HepG2 (cell line): ENCODE data around the gene ORMDL3. TPM values are rescaled to one million over a fixed set of nuclear protein-coding genes. Genes with fewer than 3 reads are reported as not detected.
A peak's percentile ranks its signal among the peaks of the same experiment; 100 is the strongest.

Experiments used
- ARID2 ChIP-seq: sonication (generic); formaldehyde crosslinking; IDR thresholded peaks from 2 replicates; pipeline ENCODE4 v1.8.1; 2022; ENCODE audit warnings: mild to moderate bottlenecking, missing genetic modification reagents, borderline replicate concordance
- BRF2 ChIP-seq: sonication (generic); formaldehyde crosslinking; IDR thresholded peaks from 2 replicates; pipeline ENCODE4 v1.8.1; 2022; ENCODE audit warnings: mild to moderate bottlenecking, missing genetic modification reagents
- E2F5 ChIP-seq: sonication (generic); formaldehyde crosslinking; conservative IDR thresholded peaks from 2 replicates; pipeline ENCODE4 v1.4.0; 2020; ENCODE audit warnings: missing genetic modification reagents
- EED ChIP-seq: sonication (generic); formaldehyde crosslinking; IDR thresholded peaks from 2 replicates; pipeline ENCODE4 v1.5.0; 2020; ENCODE audit warnings: mild to moderate bottlenecking, missing genetic modification reagents
- ELF3 ChIP-seq: IDR thresholded peaks from 2 replicates; pipeline ENCODE4 v1.6.1; 2016; ENCODE audit warnings: missing genetic modification reagents, missing compliant biosample characterization
- EP300 ChIP-seq, 3 experiments: sonication (generic) in 1 of 3; formaldehyde crosslinking in 1 of 3; IDR thresholded peaks; 2 replicates each; pipeline versions ENCODE4 v1.5.1 to v1.6.1; 2011 to 2020; ENCODE audit warnings: low read depth in 2 of 3, low read length in 2 of 3, borderline replicate concordance in 1 of 3, improper control_type of control experiment in 1 of 3, mild to moderate bottlenecking in 1 of 3, missing genetic modification reagents in 1 of 3, moderate library complexity in 1 of 3
- GFI1 ChIP-seq: sonication (generic); formaldehyde crosslinking; IDR thresholded peaks from 2 replicates; pipeline ENCODE4 v1.5.0; 2020; ENCODE audit warnings: missing genetic modification reagents, mild to moderate bottlenecking, borderline replicate concordance
- JARID2 ChIP-seq: sonication (generic); formaldehyde crosslinking; IDR thresholded peaks from 2 replicates; pipeline ENCODE4 v1.8.1; 2023; ENCODE audit warnings: missing genetic modification reagents, inconsistent platforms; ENCODE audit not compliant: insufficient replicate concordance
- MLLT10 ChIP-seq: sonication (generic); formaldehyde crosslinking; IDR thresholded peaks from 2 replicates; pipeline ENCODE4 v1.4.0; 2020; ENCODE audit warnings: missing genetic modification reagents
- MTERF4 ChIP-seq: sonication (generic); formaldehyde crosslinking; IDR thresholded peaks from 2 replicates; pipeline ENCODE4 v1.8.0; 2023; ENCODE audit warnings: mild to moderate bottlenecking, missing genetic modification reagents
- PATZ1 ChIP-seq: sonication (generic); formaldehyde crosslinking; IDR thresholded peaks from 2 replicates; pipeline ENCODE4 v1.4.0; 2020; ENCODE audit warnings: missing genetic modification reagents
- RFXANK ChIP-seq: IDR thresholded peaks from 2 replicates; pipeline ENCODE4 v1.6.1; 2016
- SETDB1 ChIP-seq: sonication (generic); formaldehyde crosslinking; IDR thresholded peaks from 2 replicates; pipeline ENCODE4 v1.5.1; 2020; ENCODE audit warnings: missing genetic modification reagents, mild to moderate bottlenecking, borderline replicate concordance
- TAF15 ChIP-seq: fragments of 200-400 bp; formaldehyde crosslinking; IDR thresholded peaks from one replicate; pipeline ENCODE4 v1.6.1; 2018; ENCODE audit warnings: mild to moderate bottlenecking, low read depth, low read length; ENCODE audit not compliant: poor library complexity, severe bottlenecking
- ZBTB7A ChIP-seq: sonication (generic); formaldehyde crosslinking; IDR thresholded peaks from 2 replicates; pipeline ENCODE4 v1.8.0; 2022; ENCODE audit warnings: mild to moderate bottlenecking, missing genetic modification reagents
- ZFP37 ChIP-seq: sonication (generic); formaldehyde crosslinking; IDR thresholded peaks from 2 replicates; pipeline ENCODE4 v1.4.0; 2020; ENCODE audit warnings: missing genetic modification reagents, borderline replicate concordance
- ZNF235 ChIP-seq: sonication (generic); formaldehyde crosslinking; IDR thresholded peaks from 2 replicates; pipeline ENCODE4 v1.8.1; 2023; ENCODE audit warnings: mild to moderate bottlenecking, missing genetic modification reagents, borderline replicate concordance
- ZNF362 ChIP-seq: sonication (generic); formaldehyde crosslinking; IDR thresholded peaks from 2 replicates; pipeline ENCODE4 v1.4.0; 2020; ENCODE audit warnings: missing genetic modification reagents, mild to moderate bottlenecking, borderline replicate concordance
- ZNF382 ChIP-seq: sonication (generic); formaldehyde crosslinking; IDR thresholded peaks from 2 replicates; pipeline ENCODE4 v1.5.0; 2020; ENCODE audit warnings: missing genetic modification reagents, mild to moderate bottlenecking, borderline replicate concordance
- ZNF484 ChIP-seq: sonication (generic); formaldehyde crosslinking; IDR thresholded peaks from 2 replicates; pipeline ENCODE4 v1.5.1; 2020; ENCODE audit warnings: mild to moderate bottlenecking, low read depth, missing genetic modification reagents, borderline replicate concordance
- ZNF496 ChIP-seq: sonication (generic); formaldehyde crosslinking; IDR thresholded peaks from 2 replicates; pipeline ENCODE4 v1.8.1; 2023; ENCODE audit warnings: mild to moderate bottlenecking, moderate library complexity, missing genetic modification reagents; ENCODE audit not compliant: insufficient replicate concordance
- ZNF562 ChIP-seq: sonication (generic); formaldehyde crosslinking; IDR thresholded peaks from 2 replicates; pipeline ENCODE4 v1.8.0; 2022; ENCODE audit warnings: missing genetic modification reagents, borderline replicate concordance
- polyA plus RNA-seq, 8 experiments: library from polyadenylated mRNA; depleted of rRNA in 3 of 8; stranded (reverse) in 7 of 8; unstranded in 1 of 8; fragments of >200 nt; fragmentation: Illumina TruSeq in 4 of 8; extraction: Trizol in 4 of 8; gene quantifications; 2 replicates each; pipeline versions ENCODE4 v1.2.1 to v1.2.3, GENCODE V29; 2011 to 2016; ENCODE audit warnings: low read depth in 4 of 8, missing spikeins in 1 of 8, mixed read lengths in 1 of 8; ENCODE audit not compliant: insufficient read depth in 1 of 8
- total RNA-seq, 5 experiments: library from RNA; depleted of rRNA; stranded (reverse); fragments of >200 nt; fragmentation: Illumina TruSeq; extraction: Trizol; gene quantifications; 2 replicates each; pipeline ENCODE4 v1.2.3, GENCODE V29; 2016; ENCODE audit warnings: low read depth in 1 of 5

Gene ORMDL3
- total and polyA plus RNA-seq, 2 of the 13 experiments (the other 11 are each of a cell fraction or from before 2014, with no cell fraction given): 181 to 384 TPM

- TF ChIP-seq ZNF362 (CRISPR knock-in tag): no peak
- no peak for TF ChIP-seq ZBTB7A (CRISPR knock-in tag)
- TF ChIP-seq ZNF496 (CRISPR knock-in tag): no peak
- no peak for TF ChIP-seq GFI1 (CRISPR knock-in tag)
- TF ChIP-seq PATZ1 (CRISPR knock-in tag): 0 out of 2 replicates have a peak, but pooled peaks have one; percentile 30
- TF ChIP-seq ZNF562 (CRISPR knock-in tag): no peak
- TF ChIP-seq E2F5: no peak
- no peak for TF ChIP-seq ZNF382 (CRISPR knock-in tag)
- TF ChIP-seq TAF15: no peak
- TF ChIP-seq ELF3 (CRISPR knock-in tag): peak; percentile 58
- no peak for TF ChIP-seq JARID2 (CRISPR knock-in tag)
- TF ChIP-seq RFXANK (CRISPR knock-in tag): 0 out of 2 replicates have a peak, but pooled peaks have one; percentile 33
- TF ChIP-seq ZFP37 (CRISPR knock-in tag): no peak
- no peak for TF ChIP-seq ZNF484
- TF ChIP-seq EP300 (IDR thresholded peaks at IDR 0.05; ENCODE audit: low read depth in 2 of 2, low read length in 2 of 2): no peak
- TF ChIP-seq EP300 (CRISPR knock-in tag; IDR thresholded peaks at IDR 0.05; ENCODE audit: borderline replicate concordance): peak; percentile 9; the same call in 1 of the 2 replicates
- TF ChIP-seq ZNF235 (CRISPR knock-in tag): no peak
- TF ChIP-seq SETDB1: no peak
- TF ChIP-seq MTERF4 (CRISPR knock-in tag): peak; percentile 65; the same call in 1 of the 2 replicates
- TF ChIP-seq EED (CRISPR knock-in tag): no peak
- TF ChIP-seq BRF2 (CRISPR knock-in tag): no peak
- TF ChIP-seq ARID2 (CRISPR knock-in tag): no peak
- no peak for TF ChIP-seq MLLT10
These were observed 12.4 kb upstream of the ORMDL3 start (continued) for GRCh38 chr17:39939588-39940419.
